ENCODE measurements around the gene SMARCC1.

SMARCC1 gene

DNA sequence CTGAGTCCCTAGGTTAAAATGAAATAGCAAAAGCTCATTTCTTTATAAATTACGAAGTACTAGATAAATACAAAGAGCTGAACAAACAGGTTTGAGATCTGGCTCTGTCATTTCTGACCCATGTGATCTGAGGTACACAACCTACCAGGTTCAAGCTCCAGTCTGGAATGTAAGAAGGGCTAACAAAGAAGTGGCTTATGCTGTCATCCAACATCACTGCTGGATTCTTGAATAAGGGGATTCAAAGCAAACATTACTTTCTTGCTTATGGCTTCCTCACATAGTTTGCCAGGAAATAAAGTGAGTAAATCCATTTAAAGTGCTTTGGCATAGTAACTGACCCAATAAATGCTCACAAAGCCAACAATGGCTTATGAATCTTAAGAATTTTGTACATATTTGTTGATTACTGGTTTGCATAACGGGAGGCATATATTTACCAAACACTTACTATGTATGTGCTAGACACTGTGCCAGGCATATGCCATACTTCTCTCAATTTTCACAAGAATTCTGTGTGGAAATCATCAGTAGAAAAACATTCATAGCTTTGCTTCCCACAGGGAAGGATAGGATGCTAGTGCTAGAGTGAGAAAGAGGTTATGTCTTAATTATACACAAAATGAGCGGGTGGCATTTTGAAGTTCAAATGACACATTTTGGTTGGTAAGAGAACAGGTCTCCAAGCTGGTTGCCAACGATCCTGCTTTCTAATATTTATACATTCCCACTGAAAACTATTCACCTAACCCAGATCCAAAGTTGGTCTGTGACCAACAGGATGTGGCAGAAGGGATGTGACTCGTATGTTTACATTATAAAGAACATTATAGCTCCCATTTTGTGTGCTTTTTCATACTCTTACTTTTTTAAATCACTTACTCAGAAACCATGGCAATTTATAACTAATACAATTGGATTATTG lies 164.3 kb downstream of the SMARCC1 start:
- H3K36me3 ChIP-seq (ENCODE audit: control insufficient read depth, insufficient read depth, low read length): peaks cover 12% of the 10 kb centered on the region
- H3K4me1 ChIP-seq (ENCODE audit: control insufficient read depth, insufficient read depth, low read length): no peaks in the 10 kb centered on the region
- no peaks in the 10 kb centered on the region for H3K27me3 ChIP-seq (ENCODE audit: control insufficient read depth, insufficient read depth, low read length)
- H3K9ac ChIP-seq (ENCODE audit: low read depth, low read length): no peak overlapping the region
- no peak overlapping the region for H3K4me3 ChIP-seq (ENCODE audit: low read depth, low read length)
- H3K9me3 ChIP-seq (ENCODE audit: control insufficient read depth, insufficient read depth, low read length): no peaks in the 10 kb centered on the region

DNA sequence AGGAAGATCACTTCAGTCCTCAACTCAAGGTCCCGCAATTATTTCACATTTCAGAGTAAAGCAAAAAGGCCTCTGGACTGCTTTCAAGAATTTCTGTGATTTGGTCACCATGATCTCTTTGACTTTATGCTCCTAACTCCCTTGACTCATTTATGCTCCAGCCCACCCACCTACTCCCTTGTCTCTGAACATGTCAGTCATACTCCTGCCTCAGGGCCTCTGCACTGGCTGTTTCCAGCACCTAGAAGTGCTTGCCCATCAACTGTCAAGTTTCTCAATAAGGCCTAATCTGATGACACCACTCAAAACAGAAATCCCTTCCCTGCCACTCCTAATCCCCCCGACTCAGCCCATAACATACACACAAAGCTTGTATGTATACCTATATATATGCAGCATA lies 166.9 kb downstream of the SMARCC1 start:
- Histone ChIP-seq H3K36me3 (ENCODE audit: control insufficient read depth, insufficient read depth, low read length) (peaks cover 23% of the 10 kb centered on the region), H3K27me3 (ENCODE audit: control insufficient read depth, insufficient read depth, low read length) (no peaks in the 10 kb centered on the region), H3K9ac (ENCODE audit: low read depth, low read length) (no peak overlapping the region), H3K4me3 (ENCODE audit: low read depth, low read length) (no peak overlapping the region), H3K4me1 (ENCODE audit: control insufficient read depth, insufficient read depth, low read length) (no peaks in the 10 kb centered on the region), H3K9me3 (ENCODE audit: control insufficient read depth, insufficient read depth, low read length) (no peaks in the 10 kb centered on the region)

DNA sequence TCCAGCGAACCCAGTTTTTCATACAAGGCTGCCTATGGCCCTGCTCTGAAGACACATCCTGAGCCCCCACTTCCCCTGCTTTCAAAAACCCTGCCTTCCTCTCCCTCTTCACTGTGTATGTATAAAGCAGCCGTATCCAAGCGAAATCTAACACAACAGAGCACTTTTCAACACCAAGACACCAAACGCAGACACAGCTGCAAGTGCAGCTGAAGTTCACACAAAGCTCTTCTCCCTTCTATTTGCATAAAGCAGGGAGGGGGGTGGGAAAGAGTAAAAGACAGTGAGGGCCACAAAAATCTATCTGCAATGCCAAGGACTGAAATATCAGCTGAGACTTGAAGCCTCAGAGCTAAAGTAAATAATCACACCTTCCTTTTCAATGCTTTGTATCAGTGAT lies 168.0 kb downstream of the SMARCC1 start:
- H3K36me3 ChIP-seq (ENCODE audit: control insufficient read depth, insufficient read depth, low read length): peaks cover 21% of the 10 kb centered on the region
- H3K27me3 ChIP-seq (ENCODE audit: control insufficient read depth, insufficient read depth, low read length): no peaks in the 10 kb centered on the region
- H3K4me3 ChIP-seq (ENCODE audit: low read depth, low read length): no peak overlapping the region
- no peaks in the 10 kb centered on the region for H3K9me3 ChIP-seq (ENCODE audit: control insufficient read depth, insufficient read depth, low read length)
- H3K9ac ChIP-seq (ENCODE audit: low read depth, low read length): no peak overlapping the region
- H3K4me1 ChIP-seq (ENCODE audit: control insufficient read depth, insufficient read depth, low read length): no peaks in the 10 kb centered on the region

DNA sequence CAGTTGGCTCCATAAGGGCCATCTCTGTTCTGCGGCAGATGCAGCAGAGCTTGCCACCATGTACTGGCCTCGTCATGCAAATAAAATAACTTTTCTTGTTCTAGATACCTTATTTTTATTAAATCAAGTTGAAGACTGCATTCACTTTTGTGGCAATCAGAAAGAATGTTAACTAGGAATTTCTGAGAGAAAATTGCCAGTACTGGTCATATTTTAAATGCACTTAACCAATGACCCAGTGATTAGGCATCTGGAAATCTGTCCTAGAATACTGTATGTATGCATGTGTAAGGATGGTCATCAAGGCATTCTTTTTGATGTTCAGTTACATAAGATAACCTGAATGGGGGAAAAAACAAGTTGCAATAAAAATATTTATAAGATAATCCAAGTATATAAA lies 168.8 kb downstream of the SMARCC1 start:
- Histone ChIP-seq H3K4me3 (ENCODE audit: low read depth, low read length) (no peak overlapping the region), H3K36me3 (ENCODE audit: control insufficient read depth, insufficient read depth, low read length) (peaks cover 24% of the 10 kb centered on the region), H3K9me3 (ENCODE audit: control insufficient read depth, insufficient read depth, low read length) (no peaks in the 10 kb centered on the region), H3K4me1 (ENCODE audit: control insufficient read depth, insufficient read depth, low read length) (no peaks in the 10 kb centered on the region), H3K27me3 (ENCODE audit: control insufficient read depth, insufficient read depth, low read length) (no peaks in the 10 kb centered on the region), H3K9ac (ENCODE audit: low read depth, low read length) (no peak overlapping the region)

DNA sequence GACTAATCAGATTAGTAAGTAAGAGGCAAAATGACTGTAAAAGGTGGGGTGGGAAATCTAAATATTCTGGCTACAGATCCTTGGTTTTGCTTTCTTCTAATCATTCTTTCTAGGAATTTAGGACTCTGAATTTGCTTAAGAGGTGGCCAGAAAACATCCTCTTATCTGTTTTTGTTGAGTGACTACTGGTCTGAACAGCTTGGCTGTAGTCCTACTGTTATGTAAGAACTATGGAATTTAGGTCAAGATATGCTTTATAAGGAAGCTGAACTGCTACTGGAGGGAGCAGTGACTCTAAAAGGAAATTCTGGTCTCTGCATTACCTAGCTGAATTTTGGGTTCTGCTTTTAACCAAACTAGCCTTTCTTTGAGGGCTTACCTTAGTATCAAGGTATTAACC lies 169.5 kb downstream of the SMARCC1 start:
- no peak overlapping the region for H3K9ac ChIP-seq (ENCODE audit: low read depth, low read length)
- H3K9me3 ChIP-seq (ENCODE audit: control insufficient read depth, insufficient read depth, low read length): no peaks in the 10 kb centered on the region
- peaks cover 24% of the 10 kb centered on the region for H3K36me3 ChIP-seq (ENCODE audit: control insufficient read depth, insufficient read depth, low read length)
- H3K4me1 ChIP-seq (ENCODE audit: control insufficient read depth, insufficient read depth, low read length): no peaks in the 10 kb centered on the region
- no peaks in the 10 kb centered on the region for H3K27me3 ChIP-seq (ENCODE audit: control insufficient read depth, insufficient read depth, low read length)
- no peak overlapping the region for H3K4me3 ChIP-seq (ENCODE audit: low read depth, low read length)

DNA sequence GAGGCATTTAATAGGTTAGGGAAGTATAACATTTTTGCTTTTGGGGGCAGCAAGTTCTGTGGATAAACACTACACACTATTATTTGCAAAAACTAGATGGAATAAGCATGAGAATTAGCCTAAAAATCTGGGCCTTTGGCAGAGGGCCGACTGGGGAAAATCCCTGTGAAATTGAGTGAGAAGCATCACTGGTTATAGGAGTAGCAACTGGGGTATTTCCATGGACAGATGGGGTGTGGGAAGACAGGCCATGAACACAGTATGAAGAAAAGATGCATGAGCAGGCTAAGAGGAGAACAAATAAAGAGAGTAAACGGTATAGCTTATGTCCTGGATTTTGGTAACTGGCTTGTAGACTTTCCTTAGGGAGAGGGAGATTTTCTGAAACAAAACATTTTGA lies 170.1 kb downstream of the SMARCC1 start:
- H3K4me3 ChIP-seq (ENCODE audit: low read depth, low read length): no peak overlapping the region
- peaks cover 24% of the 10 kb centered on the region for H3K36me3 ChIP-seq (ENCODE audit: control insufficient read depth, insufficient read depth, low read length)
- H3K9me3 ChIP-seq (ENCODE audit: control insufficient read depth, insufficient read depth, low read length): no peaks in the 10 kb centered on the region
- no peaks in the 10 kb centered on the region for H3K4me1 ChIP-seq (ENCODE audit: control insufficient read depth, insufficient read depth, low read length)
- no peaks in the 10 kb centered on the region for H3K27me3 ChIP-seq (ENCODE audit: control insufficient read depth, insufficient read depth, low read length)
- no peak overlapping the region for H3K9ac ChIP-seq (ENCODE audit: low read depth, low read length)

DNA sequence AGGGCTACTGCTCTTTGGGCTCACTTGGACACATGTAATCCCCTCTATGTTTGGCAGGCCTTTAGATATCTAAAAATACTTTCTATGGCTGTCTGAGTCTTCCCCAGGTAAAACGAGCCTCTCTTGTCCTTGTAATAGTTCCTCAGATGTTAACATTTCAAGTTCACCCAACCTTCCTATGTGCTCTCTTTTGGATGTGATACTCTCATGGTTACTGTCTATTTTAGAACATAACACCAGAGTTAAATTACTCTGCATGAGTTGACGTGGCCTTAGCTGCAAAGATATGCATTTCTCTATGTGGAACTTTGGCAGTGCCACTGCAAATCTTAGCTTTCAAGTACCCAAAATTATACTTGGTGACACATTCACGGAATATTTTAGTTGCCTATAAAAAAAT lies 171.1 kb downstream of the SMARCC1 start:
- Histone ChIP-seq H3K27me3 (ENCODE audit: control insufficient read depth, insufficient read depth, low read length) (no peaks in the 10 kb centered on the region), H3K36me3 (ENCODE audit: control insufficient read depth, insufficient read depth, low read length) (peaks cover 26% of the 10 kb centered on the region)

DNA sequence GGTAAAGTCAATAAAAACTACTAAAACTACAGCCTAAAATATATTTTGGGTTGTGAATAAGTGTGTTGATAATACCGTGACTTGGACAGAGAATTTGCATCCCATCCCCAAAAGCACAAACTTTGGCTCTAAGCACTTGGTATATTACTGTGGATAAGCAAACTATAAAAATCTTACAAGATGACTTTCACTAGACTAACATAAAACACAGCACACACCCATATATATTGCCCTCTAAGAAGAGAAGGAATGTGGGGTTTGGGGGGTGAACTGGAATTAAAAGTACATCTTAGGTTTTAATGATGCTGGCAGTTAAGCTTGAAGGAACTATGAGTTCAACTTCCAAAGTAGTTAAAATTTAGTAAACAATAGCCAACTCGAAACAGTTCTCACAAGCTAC lies 174.4 kb downstream of the SMARCC1 start:
- Histone ChIP-seq H3K36me3 (ENCODE audit: control insufficient read depth, insufficient read depth, low read length) (peaks cover 31% of the 10 kb centered on the region), H3K4me1 (ENCODE audit: control insufficient read depth, insufficient read depth, low read length) (no peaks in the 10 kb centered on the region), H3K27me3 (ENCODE audit: control insufficient read depth, insufficient read depth, low read length) (no peaks in the 10 kb centered on the region), H3K9me3 (ENCODE audit: control insufficient read depth, insufficient read depth, low read length) (no peaks in the 10 kb centered on the region), H3K4me3 (ENCODE audit: low read depth, low read length) (no peak overlapping the region), H3K9ac (ENCODE audit: low read depth, low read length) (no peak overlapping the region)

More for the DNA sequence above, 171.1 kb downstream of the SMARCC1 start:
- Histone ChIP-seq H3K9me3 (ENCODE audit: control insufficient read depth, insufficient read depth, low read length) (no peaks in the 10 kb centered on the region), H3K4me1 (ENCODE audit: control insufficient read depth, insufficient read depth, low read length) (no peaks in the 10 kb centered on the region), H3K4me3 (ENCODE audit: low read depth, low read length) (no peak overlapping the region), H3K9ac (ENCODE audit: low read depth, low read length) (no peak overlapping the region)

DNA sequence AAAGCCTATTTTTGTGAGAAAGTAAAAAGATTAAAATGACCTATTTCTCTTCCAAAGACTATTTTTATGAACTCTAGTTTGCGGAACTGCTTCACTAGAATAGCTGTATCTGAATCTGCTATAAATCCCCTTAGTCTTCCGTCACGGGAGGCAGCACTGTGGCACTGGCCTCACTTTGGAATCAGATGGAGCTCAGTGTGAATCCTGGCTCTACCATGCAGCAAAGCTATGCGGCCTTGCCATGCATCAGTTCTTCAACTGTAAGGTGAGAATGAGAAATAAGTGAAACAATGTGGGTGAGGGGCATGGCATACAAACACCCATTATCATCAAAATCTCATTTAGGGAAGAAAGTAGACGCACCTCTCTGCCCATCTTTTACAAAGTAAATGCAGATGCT lies 175.5 kb downstream of the SMARCC1 start:
- Histone ChIP-seq H3K4me3 (ENCODE audit: low read depth, low read length) (no peak overlapping the region), H3K9ac (ENCODE audit: low read depth, low read length) (no peak overlapping the region), H3K27me3 (ENCODE audit: control insufficient read depth, insufficient read depth, low read length) (no peaks in the 10 kb centered on the region), H3K9me3 (ENCODE audit: control insufficient read depth, insufficient read depth, low read length) (no peaks in the 10 kb centered on the region), H3K36me3 (ENCODE audit: control insufficient read depth, insufficient read depth, low read length) (peaks cover 26% of the 10 kb centered on the region), H3K4me1 (ENCODE audit: control insufficient read depth, insufficient read depth, low read length) (no peaks in the 10 kb centered on the region)

DNA sequence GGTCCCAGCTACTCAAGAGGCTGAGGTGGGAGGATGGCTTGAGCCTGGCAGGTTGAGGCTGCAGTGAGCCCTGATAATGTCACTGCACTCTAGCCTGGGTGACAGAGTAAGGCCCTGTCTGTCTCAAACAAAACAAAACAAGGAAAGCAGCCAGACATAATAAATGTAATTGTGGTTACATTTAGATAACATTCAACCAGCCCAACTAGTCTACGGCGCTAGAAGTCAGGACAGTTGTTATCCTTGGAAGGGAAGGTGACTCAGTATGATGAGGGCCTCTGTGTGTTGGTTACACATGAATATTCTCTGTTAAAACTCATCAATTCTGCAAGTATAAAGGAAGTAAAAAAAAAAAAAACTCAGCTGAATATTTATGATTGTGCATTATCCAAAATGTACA lies 176.0 kb downstream of the SMARCC1 start:
- no peaks in the 10 kb centered on the region for H3K4me1 ChIP-seq (ENCODE audit: control insufficient read depth, insufficient read depth, low read length)
- H3K27me3 ChIP-seq (ENCODE audit: control insufficient read depth, insufficient read depth, low read length): no peaks in the 10 kb centered on the region
- H3K36me3 ChIP-seq (ENCODE audit: control insufficient read depth, insufficient read depth, low read length): peaks cover 26% of the 10 kb centered on the region

DNA sequence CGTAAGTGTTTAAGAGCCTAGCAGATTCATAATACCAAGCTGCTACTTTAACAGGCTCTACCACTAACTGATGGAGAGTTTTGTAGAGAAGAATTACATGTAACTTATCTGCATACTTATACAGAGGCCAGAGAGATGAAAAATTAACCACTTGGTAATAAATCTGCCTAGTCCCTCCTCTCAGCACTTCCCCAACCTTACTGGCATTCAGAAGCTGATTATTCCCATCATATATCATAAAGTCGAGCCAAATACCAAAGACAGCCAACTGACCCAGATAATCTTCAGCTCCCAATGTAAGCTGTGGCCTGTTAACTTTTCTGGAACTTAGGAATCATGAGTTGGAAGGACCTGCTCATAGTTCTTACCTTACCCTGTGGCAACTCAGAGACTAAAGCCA lies 177.5 kb downstream of the SMARCC1 start:
- no peaks in the 10 kb centered on the region for H3K9me3 ChIP-seq (ENCODE audit: control insufficient read depth, insufficient read depth, low read length)
- no peaks in the 10 kb centered on the region for H3K4me1 ChIP-seq (ENCODE audit: control insufficient read depth, insufficient read depth, low read length)
- no peaks in the 10 kb centered on the region for H3K27me3 ChIP-seq (ENCODE audit: control insufficient read depth, insufficient read depth, low read length)
- peaks cover 15% of the 10 kb centered on the region for H3K36me3 ChIP-seq (ENCODE audit: control insufficient read depth, insufficient read depth, low read length)
- H3K4me3 ChIP-seq (ENCODE audit: low read depth, low read length): no peak overlapping the region
- no peak overlapping the region for H3K9ac ChIP-seq (ENCODE audit: low read depth, low read length)

More for the DNA sequence above, 176.0 kb downstream of the SMARCC1 start:
- no peak overlapping the region for H3K9ac ChIP-seq (ENCODE audit: low read depth, low read length)
- no peak overlapping the region for H3K4me3 ChIP-seq (ENCODE audit: low read depth, low read length)
- no peaks in the 10 kb centered on the region for H3K9me3 ChIP-seq (ENCODE audit: control insufficient read depth, insufficient read depth, low read length)

DNA sequence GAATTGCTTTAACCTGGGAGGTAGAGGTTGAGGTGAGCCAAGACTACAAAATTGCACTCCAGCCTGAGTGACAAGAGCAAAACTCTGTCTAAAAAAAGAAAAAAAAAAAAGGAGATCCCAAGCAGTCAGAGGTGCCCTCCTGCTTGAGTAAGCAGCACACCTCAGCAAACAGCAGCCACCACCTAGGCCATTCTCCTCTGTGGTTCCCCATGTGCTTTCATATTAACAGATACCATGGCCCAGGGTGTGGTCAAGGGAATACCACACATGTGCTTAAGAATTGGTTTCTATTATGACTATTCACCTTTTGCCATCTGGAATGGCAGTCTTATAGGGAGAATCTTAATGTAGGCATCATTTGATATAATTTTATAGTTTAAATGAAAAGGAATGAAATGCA lies 178.4 kb downstream of the SMARCC1 start:
- H3K4me3 ChIP-seq (ENCODE audit: low read depth, low read length): no peak overlapping the region
- H3K9ac ChIP-seq (ENCODE audit: low read depth, low read length): no peak overlapping the region
- H3K36me3 ChIP-seq (ENCODE audit: control insufficient read depth, insufficient read depth, low read length): peaks cover 10% of the 10 kb centered on the region
- H3K4me1 ChIP-seq (ENCODE audit: control insufficient read depth, insufficient read depth, low read length): no peaks in the 10 kb centered on the region
- no peaks in the 10 kb centered on the region for H3K27me3 ChIP-seq (ENCODE audit: control insufficient read depth, insufficient read depth, low read length)
- H3K9me3 ChIP-seq (ENCODE audit: control insufficient read depth, insufficient read depth, low read length): no peaks in the 10 kb centered on the region

Data from iPS-15b (cell line).